ENCODE results near the gene CHST14. TPM values are rescaled to one million over a fixed set of nuclear protein-coding genes. Genes with fewer than 3 reads are reported as not detected.
A peak's percentile ranks its signal among the peaks of the same experiment; 100 is the strongest.
"Not testable (repeated sequence)": the region's sequence is repeated elsewhere in the genome, so short reads cannot be mapped to it uniquely, and the experiment has no call there.

CHST14 gene
- polyA plus RNA-seq, 12 donors, result 29.3 to 44.7 (median 34.1) TPM; not detected in 1

GRCh38 chr15:40439461-40439959, 31.3 kb upstream of the CHST14 start:
- DNase-seq, result no peak

- DNase-seq, result no peak
Observed at GRCh38 chr15:40439960-40440742, 30.6 kb upstream of the CHST14 start.

- DNase-seq, result peak; percentile 94
Observed at GRCh38 chr15:40440743-40441564, 29.8 kb upstream of the CHST14 start, which contains the start of gene BAHD1. Gene BAHD1, plus strand, starts transcription at chr15:40440953. Its CDS starts 17,512 bp downstream, at chr15:40458465.

- no peak for DNase-seq
Observed at GRCh38 chr15:40441565-40442531, 28.9 kb upstream of the CHST14 start.

GRCh38 chr15:40443255-40443654, 27.5 kb upstream of the CHST14 start:
- no peak for DNase-seq

GRCh38 chr15:40443846-40444245, 26.9 kb upstream of the CHST14 start:
- DNase-seq, result no peak

- DNase-seq, result no peak
Observed at GRCh38 chr15:40444736-40445135, 26.0 kb upstream of the CHST14 start.

- DNase-seq, result no peak
Observed at GRCh38 chr15:40445421-40445922, 25.3 kb upstream of the CHST14 start.

- DNase-seq, result no peak
Observed at GRCh38 chr15:40446144-40446543, 24.6 kb upstream of the CHST14 start.

GRCh38 chr15:40448354-40448753, 22.4 kb upstream of the CHST14 start:
- no peak for DNase-seq

- DNase-seq, result no peak
Observed at GRCh38 chr15:40449275-40449674, 21.5 kb upstream of the CHST14 start.

- no peak for DNase-seq
Observed at GRCh38 chr15:40450047-40450446, 20.7 kb upstream of the CHST14 start.

GRCh38 chr15:40451527-40452158, 19.1 kb upstream of the CHST14 start:
- DNase-seq, result no peak

GRCh38 chr15:40452296-40453090, 18.3 kb upstream of the CHST14 start:
- DNase-seq, result no peak

GRCh38 chr15:40453941-40454340, 16.8 kb upstream of the CHST14 start:
- not testable (repeated sequence) for DNase-seq

- no peak for DNase-seq
Observed at GRCh38 chr15:40454904-40455391, 15.8 kb upstream of the CHST14 start.

- no peak for DNase-seq
Observed at GRCh38 chr15:40456299-40456712, 14.5 kb upstream of the CHST14 start.

- DNase-seq, result no peak
Observed at GRCh38 chr15:40456738-40457137, 14.0 kb upstream of the CHST14 start.

GRCh38 chr15:40458495-40459371, 12.1 kb upstream of the CHST14 start:
- no peak for DNase-seq
